ENCODE measurements around the gene RPAP2.

GRCh38 chr1:92273039-92273438, 25.8 kb upstream of the RPAP2 start:
- TF ChIP-seq, protein P1, sequence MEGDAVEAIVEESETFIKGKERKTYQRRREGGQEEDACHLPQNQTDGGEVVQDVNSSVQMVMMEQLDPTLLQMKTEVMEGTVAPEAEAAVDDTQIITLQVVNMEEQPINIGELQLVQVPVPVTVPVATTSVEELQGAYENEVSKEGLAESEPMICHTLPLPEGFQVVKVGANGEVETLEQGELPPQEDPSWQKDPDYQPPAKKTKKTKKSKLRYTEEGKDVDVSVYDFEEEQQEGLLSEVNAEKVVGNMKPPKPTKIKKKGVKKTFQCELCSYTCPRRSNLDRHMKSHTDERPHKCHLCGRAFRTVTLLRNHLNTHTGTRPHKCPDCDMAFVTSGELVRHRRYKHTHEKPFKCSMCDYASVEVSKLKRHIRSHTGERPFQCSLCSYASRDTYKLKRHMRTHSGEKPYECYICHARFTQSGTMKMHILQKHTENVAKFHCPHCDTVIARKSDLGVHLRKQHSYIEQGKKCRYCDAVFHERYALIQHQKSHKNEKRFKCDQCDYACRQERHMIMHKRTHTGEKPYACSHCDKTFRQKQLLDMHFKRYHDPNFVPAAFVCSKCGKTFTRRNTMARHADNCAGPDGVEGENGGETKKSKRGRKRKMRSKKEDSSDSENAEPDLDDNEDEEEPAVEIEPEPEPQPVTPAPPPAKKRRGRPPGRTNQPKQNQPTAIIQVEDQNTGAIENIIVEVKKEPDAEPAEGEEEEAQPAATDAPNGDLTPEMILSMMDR (conservative IDR thresholded peaks at IDR 0.05 in 1 of 2, IDR thresholded peaks at IDR 0.05 in 1 of 2; ENCODE audit: low read depth in 1 of 2, low read length in 2 of 2) = no peak
- no peak for TF ChIP-seq EZH2 (IDR thresholded peaks at IDR 0.05; ENCODE audit: low read length, missing control alignments)
